NCI-H345 treated with DMSO at 0.1 percent for 48 hours (cell line): ENCODE results near the gene RANBP17.
"Not testable (repeated sequence)": the region's sequence is repeated elsewhere in the genome, so short reads cannot be mapped to it uniquely, and the experiment has no call there.

Source experiments
- DNase-seq: peaks from one replicate; lab custom pipeline; 2025; ENCODE audit not compliant: unreplicated experiment; lab: John Stamatoyannopoulos, UW

RANBP17 gene

GRCh38 chr5:170865622-170866021, 3.8 kb downstream of the RANBP17 start:
- DNase-seq = no peak

DNA sequence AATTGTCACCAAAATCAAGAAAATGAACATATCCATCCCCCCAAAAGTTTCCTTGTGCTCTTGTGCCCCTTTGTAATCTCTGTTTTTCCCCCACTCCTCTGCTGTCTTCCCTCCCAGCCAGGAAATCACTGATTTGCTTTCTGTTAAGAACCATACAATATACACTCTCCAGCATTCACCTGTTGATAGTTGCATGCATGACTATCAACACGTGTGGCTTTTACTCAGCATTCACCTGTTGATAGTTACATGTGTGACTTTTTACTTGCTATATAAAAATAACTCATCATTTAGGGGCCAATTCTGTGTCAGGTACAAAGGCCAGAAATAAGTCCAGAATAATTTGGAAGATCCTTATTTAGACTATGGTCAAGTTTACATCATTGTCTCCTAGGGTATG, 6.0 kb downstream of the RANBP17 start:
- DNase-seq = no peak

- not testable (repeated sequence) for DNase-seq
These were observed 8.6 kb downstream of the RANBP17 start for GRCh38 chr5:170870390-170870789.

GRCh38 chr5:170874017-170874416, 12.2 kb downstream of the RANBP17 start:
- no peak for DNase-seq

- no peak for DNase-seq
These were observed 14.0 kb downstream of the RANBP17 start for GRCh38 chr5:170875811-170876210.

DNA sequence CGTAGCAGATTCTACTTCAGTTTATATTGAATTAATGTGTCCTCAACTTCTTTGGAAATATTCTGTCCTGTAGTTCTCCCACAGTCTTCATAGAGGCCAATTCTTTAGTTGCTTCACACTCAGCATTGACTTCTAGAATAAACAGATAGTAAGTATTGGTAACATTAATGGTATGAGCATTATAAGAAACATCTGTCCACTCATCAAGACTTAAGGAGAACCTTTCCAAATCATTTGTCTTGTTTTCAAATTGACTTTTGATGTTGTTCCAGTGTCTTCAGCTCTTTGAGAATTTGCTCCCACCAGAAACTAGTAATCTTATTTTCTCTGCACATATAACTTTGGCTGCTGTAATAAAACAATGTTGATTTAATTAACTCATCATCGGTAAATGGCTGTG, 18.3 kb downstream of the RANBP17 start:
- no peak for DNase-seq

DNA sequence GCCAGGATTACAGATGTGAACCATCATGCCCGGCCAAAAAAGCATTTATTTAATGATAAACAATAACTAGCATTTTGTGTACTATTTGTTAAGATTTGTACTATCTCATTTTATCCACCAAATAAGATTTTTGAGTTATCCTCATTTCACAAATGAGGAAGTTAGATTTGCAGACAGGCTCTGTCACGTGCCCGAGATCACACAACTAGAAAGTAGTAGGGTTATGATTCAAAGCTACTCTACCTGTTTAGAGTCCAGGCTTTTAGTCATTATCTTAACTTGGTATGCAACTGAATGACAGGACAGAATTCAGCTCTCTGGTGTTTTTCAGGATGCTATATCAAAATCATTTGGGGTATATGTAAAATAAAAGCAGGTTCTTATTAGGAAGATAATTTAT, 20.5 kb downstream of the RANBP17 start:
- no peak for DNase-seq

DNA sequence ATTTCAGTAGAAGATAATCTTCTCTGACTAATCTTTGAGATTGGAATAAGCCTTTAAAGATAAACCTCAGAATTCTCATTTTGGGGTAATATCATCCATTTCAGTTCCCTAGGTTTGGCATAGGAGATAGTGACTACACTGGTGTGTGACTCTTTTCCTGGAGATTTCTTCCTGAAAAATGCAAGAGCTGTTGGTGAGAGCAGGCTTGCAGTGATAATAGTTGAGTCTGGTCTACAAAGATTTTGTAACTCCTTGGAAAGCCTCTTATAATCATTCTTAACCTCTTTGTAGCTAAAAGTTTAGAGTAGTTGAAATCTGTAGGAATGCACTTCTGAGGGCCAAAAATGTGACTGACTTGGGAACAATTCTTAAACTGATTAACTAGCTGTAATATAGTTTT, 23.4 kb downstream of the RANBP17 start:
- no peak for DNase-seq

- no peak for DNase-seq
These were observed 24.0 kb downstream of the RANBP17 start for GRCh38 chr5:170885809-170886208.

DNA sequence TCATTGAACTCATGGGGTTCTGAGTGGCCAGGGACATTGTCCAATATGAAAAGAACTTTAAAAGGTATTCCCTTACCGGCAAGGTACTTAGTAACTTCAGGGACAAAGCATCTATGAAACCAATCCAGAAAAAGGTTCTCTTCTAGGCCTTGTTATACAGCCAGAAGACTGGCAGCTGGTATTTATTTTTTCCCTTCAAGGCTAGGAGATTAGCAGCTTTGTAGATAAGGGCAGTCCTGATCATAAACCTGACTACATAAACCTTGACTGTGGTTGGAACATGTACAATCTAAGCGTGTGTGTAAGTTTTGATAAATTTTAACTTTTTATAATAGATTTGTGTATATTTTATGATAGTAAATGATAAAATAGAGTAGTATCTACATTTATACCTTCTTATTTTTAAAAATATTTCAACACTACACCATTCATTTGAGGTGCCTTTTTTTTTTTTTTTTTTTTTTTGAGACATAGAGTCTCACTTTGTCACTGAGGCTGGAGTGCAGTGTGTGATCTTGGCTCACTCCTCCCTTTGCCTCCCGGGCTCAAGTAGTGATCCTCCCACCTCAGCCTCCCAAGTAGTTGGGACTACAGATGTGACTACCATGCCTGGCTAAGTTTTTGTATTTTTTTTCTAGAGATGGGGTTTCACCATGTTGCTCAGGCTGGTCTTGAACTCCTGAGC, 24.5 kb downstream of the RANBP17 start:
- no peak for DNase-seq

DNA sequence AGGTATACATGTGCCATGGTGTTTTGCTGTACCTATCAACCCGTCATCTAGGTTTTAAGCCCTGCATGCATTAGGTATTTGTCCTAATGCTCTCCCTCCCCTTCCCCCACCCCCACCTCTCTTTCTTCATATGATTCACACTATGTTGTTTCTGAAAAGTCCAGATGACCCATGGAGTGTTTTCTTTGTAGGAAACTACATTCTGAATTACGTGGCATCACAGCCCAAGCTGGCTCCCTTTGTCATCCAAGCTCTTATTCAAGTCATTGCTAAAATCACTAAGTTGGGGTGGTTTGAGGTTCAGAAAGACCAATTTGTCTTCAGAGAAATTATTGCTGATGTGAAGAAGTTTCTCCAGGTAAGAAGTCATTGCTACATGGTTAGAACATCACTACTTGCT, 30.4 kb downstream of the RANBP17 start:
- DNase-seq = no peak

DNA sequence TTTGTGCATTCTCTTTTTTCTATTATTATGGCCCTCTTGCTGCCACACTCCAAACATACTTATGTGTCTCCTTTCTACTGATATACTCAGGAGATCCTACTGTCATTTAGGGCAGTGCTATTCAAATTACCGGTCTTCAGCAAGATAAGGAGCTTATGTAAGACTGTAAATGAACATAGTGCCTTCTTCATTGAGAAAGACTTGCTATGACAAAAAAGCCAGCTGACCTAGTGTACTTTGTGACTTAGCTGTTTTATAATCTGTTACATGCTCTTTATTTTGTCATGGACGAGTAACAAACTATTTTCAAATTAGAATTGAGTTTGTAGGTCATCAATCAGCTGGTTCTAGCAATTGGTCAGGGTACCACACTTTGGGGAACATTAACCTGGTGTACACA, 32.8 kb downstream of the RANBP17 start:
- DNase-seq = no peak

DNA sequence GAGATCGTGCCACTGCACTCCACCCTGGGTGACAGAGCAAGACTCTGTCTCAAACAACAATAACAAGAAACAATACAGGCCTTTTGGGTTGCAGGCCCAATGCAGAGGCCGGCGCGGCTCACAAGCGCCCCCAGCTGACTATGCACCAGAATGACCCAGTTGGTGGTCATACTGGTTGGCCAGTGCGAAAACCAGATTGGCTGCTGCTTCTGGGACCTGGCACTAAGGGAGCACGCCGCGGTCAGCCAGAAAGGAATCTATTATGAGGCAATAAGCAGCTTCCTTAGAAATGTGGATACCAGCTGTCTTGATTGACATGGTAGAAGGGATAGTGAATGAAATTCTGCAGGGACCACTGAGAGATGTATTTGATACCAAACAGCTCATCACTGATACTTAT, 35.0 kb downstream of the RANBP17 start:
- no peak for DNase-seq

DNA sequence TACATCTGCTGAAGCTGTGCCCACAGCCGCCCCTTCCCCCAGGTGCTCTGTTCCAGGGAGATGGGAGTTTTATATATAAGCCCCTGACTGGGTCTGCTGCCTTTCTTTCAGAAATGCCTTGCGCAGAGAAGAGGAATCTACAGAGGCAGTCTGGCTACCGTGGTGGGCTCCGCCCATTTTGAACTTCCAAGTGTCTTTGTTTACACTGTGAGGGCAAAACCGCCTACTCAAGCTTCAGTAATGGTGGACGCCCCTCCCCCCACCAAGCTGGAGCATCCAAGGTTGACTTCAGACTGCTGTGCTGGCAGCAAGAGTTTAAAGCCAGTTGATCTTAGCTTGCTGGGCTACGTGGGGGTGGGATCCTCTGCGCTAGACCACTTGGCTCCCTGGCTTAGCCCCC, 41.3 kb downstream of the RANBP17 start:
- no peak for DNase-seq

DNA sequence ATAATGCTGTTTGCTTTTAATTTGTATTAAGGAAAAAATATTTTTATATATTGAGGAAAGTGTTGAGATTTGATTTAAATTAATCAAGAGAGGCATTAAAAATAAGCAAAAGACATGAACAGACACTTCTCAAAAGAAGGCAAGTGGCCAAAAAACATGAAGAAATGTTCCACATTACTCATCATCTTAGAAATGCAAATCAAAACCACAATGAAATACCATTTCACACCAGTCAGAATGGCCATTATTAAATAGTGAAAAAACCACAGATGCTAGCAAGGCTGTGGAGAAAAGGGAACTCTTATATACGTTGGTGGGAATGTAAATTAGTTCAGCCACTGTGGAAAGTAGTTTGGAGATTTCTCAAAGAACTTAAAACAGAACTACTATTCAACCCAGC, 45.9 kb downstream of the RANBP17 start:
- no peak for DNase-seq

DNA sequence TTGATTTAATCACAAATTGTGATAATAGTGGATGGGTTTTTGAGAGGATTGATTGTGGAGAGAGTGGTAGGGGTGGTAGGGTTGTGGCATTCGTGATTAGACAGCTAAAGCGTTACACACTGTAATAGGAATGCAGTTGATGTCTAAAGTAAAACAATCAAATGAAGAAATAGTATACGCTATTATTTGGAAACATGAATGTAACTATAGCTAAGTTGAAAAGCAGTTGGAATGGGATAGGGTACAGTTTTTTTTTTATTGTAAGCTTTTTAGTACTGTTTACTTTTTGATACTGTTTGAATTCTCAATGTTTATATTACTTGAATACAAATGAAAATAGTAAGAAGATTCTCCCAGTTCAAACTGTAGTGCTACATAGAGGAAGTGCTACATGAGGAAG, 51.8 kb downstream of the RANBP17 start:
- DNase-seq = no peak

DNA sequence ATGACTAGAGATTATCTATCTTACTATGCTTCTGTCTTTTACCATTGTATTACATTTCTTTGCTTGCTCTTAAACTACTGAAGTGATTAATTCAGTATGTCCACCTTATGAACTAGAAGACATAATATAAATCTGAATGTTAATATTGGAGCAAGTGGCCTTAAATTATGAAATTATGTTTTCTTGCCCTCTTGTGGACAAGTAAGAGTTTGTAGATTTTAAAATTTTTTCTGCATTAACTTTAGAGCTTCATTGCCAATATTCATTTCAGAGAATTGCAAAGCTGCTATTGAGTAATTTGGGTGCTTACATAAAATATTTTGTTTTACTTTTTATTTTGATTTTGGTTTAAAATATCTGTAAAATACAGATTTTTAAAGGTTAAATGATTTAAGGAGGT, 55.3 kb downstream of the RANBP17 start:
- no peak for DNase-seq

DNA sequence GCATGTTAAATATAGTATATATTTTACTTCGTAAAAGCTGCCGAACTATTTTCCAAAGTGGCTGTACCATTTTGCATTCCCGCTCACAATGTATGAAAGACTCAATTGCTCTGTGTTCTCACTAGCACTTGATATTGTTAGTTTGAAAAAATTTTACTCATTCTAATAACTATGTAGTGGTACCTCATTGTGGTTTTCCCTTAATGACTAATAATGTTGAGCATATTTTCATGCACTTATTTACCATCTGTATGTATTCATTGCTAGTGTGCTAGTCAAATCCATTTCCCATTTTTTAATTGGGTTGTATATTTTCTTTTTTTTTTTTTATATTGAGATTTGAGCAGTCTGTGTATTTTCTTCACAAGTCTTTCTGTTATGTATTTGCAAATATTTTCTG, 58.4 kb downstream of the RANBP17 start:
- DNase-seq = no peak

GRCh38 chr5:170922331-170922730, 60.5 kb downstream of the RANBP17 start:
- DNase-seq = not testable (repeated sequence)

- DNase-seq = no peak
These were observed 62.2 kb downstream of the RANBP17 start for GRCh38 chr5:170923910-170924620.

GRCh38 chr5:170935534-170936218, 73.9 kb downstream of the RANBP17 start:
- not testable (repeated sequence) for DNase-seq

DNA sequence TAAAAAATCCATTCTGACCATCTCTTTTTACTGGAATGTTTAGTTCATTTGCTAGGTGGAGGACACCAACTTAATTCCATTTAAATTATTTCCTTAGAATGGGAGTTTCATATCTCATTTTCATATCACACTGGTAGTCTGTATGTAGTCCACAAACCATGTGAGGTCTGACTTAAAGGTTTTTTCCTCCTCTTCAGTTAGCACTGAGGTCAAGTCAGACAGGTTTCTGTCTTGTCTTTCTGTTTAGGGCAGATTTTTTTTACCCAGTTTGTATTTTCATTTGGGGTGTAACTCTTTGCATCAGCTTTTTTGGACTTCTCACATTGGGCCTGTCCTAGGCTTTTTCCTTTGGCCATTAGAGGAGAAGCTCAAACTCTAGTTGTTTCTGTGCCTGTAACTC, 75.3 kb downstream of the RANBP17 start:
- DNase-seq = no peak
